CD4-positive, alpha-beta memory T cell (primary cell): Measurements from ENCODE around the gene PEX14. TPM values are rescaled to one million over a fixed set of nuclear protein-coding genes. Genes with fewer than 3 reads are reported as not detected.

Experiments used
- CTCF ChIA-PET: fragments of 350-600 bp; sonication (Branson Sonifier 250); formaldehyde crosslinking; loops from one replicate; lab custom pipeline; 2021; ENCODE audit warnings: inconsistent platforms; ENCODE audit not compliant: partially characterized antibody; lab: Charles Lee
- POLR2A ChIA-PET: fragments of 350-600 bp; sonication (Branson Sonifier 250); formaldehyde crosslinking; loops from one replicate; lab custom pipeline; 2021; ENCODE audit not compliant: partially characterized antibody; lab: Charles Lee
- DNase-seq, 5 donors: peaks; one replicate each; pipeline versions ENCODE4 v3.0.0 to v3.0.0-alpha.2; 2020 to 2022; ENCODE audit warnings: mixed read lengths in 1 of 5
- H3K27ac ChIP-seq: one replicate; pipeline ENCODE4 v1.7.0; 2013; ENCODE audit warnings: low read depth, low read length
- H3K27me3 ChIP-seq: 2 replicates; pipeline ENCODE4 v1.7.0; 2013; ENCODE audit warnings: mild to moderate bottlenecking, low read length, moderate library complexity; ENCODE audit not compliant: insufficient read depth
- H3K36me3 ChIP-seq: 2 replicates; pipeline ENCODE4 v1.7.0; 2013; ENCODE audit warnings: mild to moderate bottlenecking, low read length, moderate library complexity; ENCODE audit not compliant: insufficient read depth
- H3K4me1 ChIP-seq: 2 replicates; pipeline ENCODE4 v1.7.0; 2013; ENCODE audit warnings: mild to moderate bottlenecking, low read length, moderate library complexity; ENCODE audit not compliant: insufficient read depth
- H3K4me3 ChIP-seq, 2 donors: one replicate each; pipeline ENCODE4 v1.7.0; 2013; ENCODE audit warnings: low read length in 2 of 2, mild to moderate bottlenecking in 1 of 2
- H3K9me3 ChIP-seq, 2 donors: one replicate each; pipeline ENCODE4 v1.7.0; 2013; ENCODE audit warnings: low read length in 2 of 2, control low read depth in 1 of 2; ENCODE audit not compliant: control insufficient read depth in 1 of 2
- H3K27ac Mint-ChIP-seq, 7 donors: one replicate each; pipeline ENCODE4 v1.8.0; 2020 to 2021; ENCODE audit warnings: mixed read lengths in 7 of 7, mild to moderate bottlenecking in 6 of 7, inconsistent platforms in 3 of 7, moderate library complexity in 3 of 7
- H3K27me3 Mint-ChIP-seq, 2 donors: one replicate each; pipeline ENCODE4 v1.8.0; 2020 to 2021; ENCODE audit warnings: mixed read lengths in 2 of 2
- H3K36me3 Mint-ChIP-seq, 2 donors: one replicate each; pipeline ENCODE4 v1.8.0; 2020 to 2021; ENCODE audit warnings: mixed read lengths in 2 of 2, inconsistent platforms in 1 of 2, mild to moderate bottlenecking in 1 of 2
- H3K4me1 Mint-ChIP-seq, 4 donors: one replicate each; pipeline ENCODE4 v1.8.0; 2020 to 2021; ENCODE audit warnings: mixed read lengths in 4 of 4, mild to moderate bottlenecking in 1 of 4
- H3K4me3 Mint-ChIP-seq, 8 donors: one replicate each; pipeline ENCODE4 v1.8.0; 2020 to 2021; ENCODE audit warnings: mixed read lengths in 8 of 8, mild to moderate bottlenecking in 7 of 8, moderate library complexity in 6 of 8, inconsistent platforms in 3 of 8
- H3K9me3 Mint-ChIP-seq, 8 donors: one replicate each; pipeline ENCODE4 v1.8.0; 2020 to 2021; ENCODE audit warnings: mixed read lengths in 8 of 8, mild to moderate bottlenecking in 5 of 8, inconsistent platforms in 3 of 8, moderate library complexity in 1 of 8
- intact Hi-C: fragments of 100-400 bp; cut with micrococcal nuclease; formaldehyde crosslinking; loops from one replicate; pipeline ENCODE4 v1.15.1; 2023
- polyA plus RNA-seq, 2 donors: library from polyadenylated mRNA; unstranded; fragments of 300-500 nt; fragmentation: Illumina TruSeq; gene quantifications; one replicate each; pipeline ENCODE4 v1.2.3, GENCODE V29; 2021
- total RNA-seq, 2 experiments: library from RNA; stranded (reverse); gene quantifications; one replicate each; pipeline ENCODE4 v1.2.3, GENCODE V29; 2021

PEX14 gene
- total and polyA plus RNA-seq, 4 experiments from 2014 or later: 3.1 to 16.1 (median 9.9) TPM

DNA sequence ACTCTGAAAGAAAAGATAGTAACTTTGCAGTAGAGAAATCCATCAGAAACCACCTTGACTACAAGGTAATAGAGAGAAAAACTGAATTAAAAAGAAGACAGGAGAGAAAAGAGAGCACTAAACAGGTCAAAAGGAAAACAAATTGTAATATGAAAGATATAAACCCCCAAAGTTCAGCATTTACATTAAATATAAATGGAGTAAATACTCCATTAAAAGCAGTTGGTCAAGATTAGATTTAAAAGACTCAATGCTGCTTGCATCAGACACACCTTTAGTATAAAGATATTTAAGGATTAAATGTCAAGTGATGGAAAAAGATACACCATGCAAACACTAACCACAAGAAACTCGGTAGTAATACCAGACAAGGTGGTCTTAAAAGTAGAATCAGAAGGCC is 110.5 kb downstream of the PEX14 start:
- no peak overlapping the region for H3K4me3 Mint-ChIP-seq
- H3K9me3 Mint-ChIP-seq: no peaks in the 10 kb centered on the region
- no peak overlapping the region for H3K4me3 ChIP-seq
- DNase-seq: no peak
- POLR2A ChIA-PET: no interaction called here
- H3K36me3 Mint-ChIP-seq: peaks cover 0 to 7% of the 10 kb centered on the region in 2 donors
- no peaks in the 10 kb centered on the region for H3K36me3 ChIP-seq
- intact Hi-C loops: no loop called here
- H3K27ac ChIP-seq: no peak overlapping the region
- H3K4me1 ChIP-seq: no peaks in the 10 kb centered on the region
- H3K4me1 Mint-ChIP-seq: peaks cover 0 to 8% (median 1%) of the 10 kb centered on the region in 4 donors
- H3K27ac Mint-ChIP-seq: no peak overlapping the region
- no peaks in the 10 kb centered on the region for H3K9me3 ChIP-seq
- CTCF ChIA-PET: no interaction called here
- H3K27me3 ChIP-seq: no peaks in the 10 kb centered on the region
- no peaks in the 10 kb centered on the region for H3K27me3 Mint-ChIP-seq

GRCh38 chr1:10586125-10586524 is 111.4 kb downstream of the PEX14 start:
- Histone ChIP-seq H3K9me3 (no peaks in the 10 kb centered on the region), H3K36me3 (no peaks in the 10 kb centered on the region), H3K4me3 (no peak overlapping the region), H3K27me3 (no peaks in the 10 kb centered on the region), H3K27ac (no peak overlapping the region), H3K4me1 (no peaks in the 10 kb centered on the region)
- Mint-ChIP-seq H3K27ac (peak overlapping the region in 1 of 7 donors; percentile 33), H3K4me3 (no peak overlapping the region), H3K27me3 (no peaks in the 10 kb centered on the region), H3K4me1 (peaks cover 0 to 7% (median 1%) of the 10 kb centered on the region in 4 donors), H3K36me3 (peaks cover 0 to 7% of the 10 kb centered on the region in 2 donors), H3K9me3 (no peaks in the 10 kb centered on the region)
- CTCF ChIA-PET: interaction anchor here (0.7 kb wide), 1 partner anchor 254 kb away, joined by 3 read pairs; no protein-coding TSS in a partner anchor
- POLR2A ChIA-PET: no interaction called here
- no peak for DNase-seq
- intact Hi-C loops: no loop called here

DNA sequence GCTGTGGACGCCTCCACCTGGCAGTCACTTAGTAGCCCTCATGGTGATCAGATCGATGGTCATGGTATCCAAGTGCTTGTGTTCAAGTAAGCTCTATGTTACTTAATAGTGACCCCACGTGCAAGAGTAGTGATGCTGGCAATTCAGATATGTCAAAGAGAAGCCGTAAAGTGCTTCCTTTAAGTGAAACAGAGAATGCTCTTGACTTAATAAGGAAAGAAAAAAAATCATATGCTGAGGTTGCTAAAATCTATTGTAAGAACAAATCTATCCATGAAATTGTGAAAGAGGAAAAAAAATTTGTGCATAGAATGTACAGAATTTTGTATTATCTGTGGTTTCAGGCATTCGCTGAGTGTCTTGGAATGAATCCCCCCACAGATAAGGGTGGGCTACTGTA is 113.9 kb downstream of the PEX14 start:
- H3K27ac Mint-ChIP-seq: no peak overlapping the region
- no peak overlapping the region for H3K27ac ChIP-seq
- no peaks in the 10 kb centered on the region for H3K27me3 ChIP-seq
- H3K4me3 Mint-ChIP-seq: no peak overlapping the region
- no peaks in the 10 kb centered on the region for H3K9me3 ChIP-seq
- ChIA-PET POLR2A (no interaction called here), CTCF (interaction anchor here (0.7 kb wide), 1 partner anchor 81 kb away, joined by 3 read pairs; no protein-coding TSS in a partner anchor)
- H3K9me3 Mint-ChIP-seq: no peaks in the 10 kb centered on the region
- no peak for DNase-seq
- intact Hi-C loops: no loop called here
- H3K4me1 ChIP-seq: no peaks in the 10 kb centered on the region
- no peaks in the 10 kb centered on the region for H3K27me3 Mint-ChIP-seq
- peaks cover 0 to 8% (median 1%) of the 10 kb centered on the region in 4 donors for H3K4me1 Mint-ChIP-seq
- H3K36me3 Mint-ChIP-seq: peaks cover 0 to 7% of the 10 kb centered on the region in 2 donors
- no peaks in the 10 kb centered on the region for H3K36me3 ChIP-seq
- no peak overlapping the region for H3K4me3 ChIP-seq

DNA sequence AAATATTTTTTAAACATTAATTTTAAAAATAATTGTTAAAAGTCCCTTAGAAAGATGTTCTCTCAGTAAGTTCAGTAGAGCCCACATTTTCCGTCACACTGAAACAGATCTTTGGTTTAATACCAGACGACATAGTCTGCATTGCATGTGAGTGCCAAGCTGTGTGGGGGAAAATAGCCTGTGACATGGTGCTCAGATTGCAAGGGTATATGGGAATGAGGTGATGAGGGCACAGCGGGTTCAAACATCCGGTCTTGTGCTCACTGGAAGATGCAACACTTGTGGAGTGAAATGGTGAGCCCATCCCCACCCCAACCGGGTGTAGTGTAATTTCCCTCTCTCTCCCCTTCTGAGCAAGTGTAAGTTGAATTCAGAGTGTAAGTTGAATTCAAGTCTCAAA is 114.3 kb downstream of the PEX14 start:
- Histone ChIP-seq H3K4me1 (no peaks in the 10 kb centered on the region), H3K27ac (no peak overlapping the region), H3K4me3 (no peak overlapping the region), H3K27me3 (no peaks in the 10 kb centered on the region), H3K9me3 (no peaks in the 10 kb centered on the region), H3K36me3 (no peaks in the 10 kb centered on the region)
- intact Hi-C loops: no loop called here
- no peaks in the 10 kb centered on the region for H3K27me3 Mint-ChIP-seq
- ChIA-PET CTCF (interaction anchor here (0.7 kb wide), 1 partner anchor 81 kb away, joined by 3 read pairs; no protein-coding TSS in a partner anchor), POLR2A (no interaction called here)
- no peaks in the 10 kb centered on the region for H3K9me3 Mint-ChIP-seq
- no peak overlapping the region for H3K4me3 Mint-ChIP-seq
- peaks cover 0 to 7% of the 10 kb centered on the region in 2 donors for H3K36me3 Mint-ChIP-seq
- peaks cover 0 to 7% (median 1%) of the 10 kb centered on the region in 4 donors for H3K4me1 Mint-ChIP-seq
- no peak for DNase-seq
- no peak overlapping the region for H3K27ac Mint-ChIP-seq

- no peaks in the 10 kb centered on the region for H3K9me3 ChIP-seq
- no peaks in the 10 kb centered on the region for H3K36me3 ChIP-seq
- Mint-ChIP-seq H3K27me3 (no peaks in the 10 kb centered on the region), H3K27ac (peak overlapping the region in 1 of 7 donors; percentile 25), H3K9me3 (no peaks in the 10 kb centered on the region), H3K4me1 (peaks cover 0 to 5% (median 1%) of the 10 kb centered on the region in 4 donors), H3K4me3 (no peak overlapping the region), H3K36me3 (no peaks in the 10 kb centered on the region)
- no peaks in the 10 kb centered on the region for H3K4me1 ChIP-seq
- H3K27ac ChIP-seq: no peak overlapping the region
- no peak overlapping the region for H3K4me3 ChIP-seq
- DNase-seq: no peak
- no peaks in the 10 kb centered on the region for H3K27me3 ChIP-seq
- ChIA-PET CTCF (no interaction called here), POLR2A (no interaction called here)
- intact Hi-C loops: no loop called here
Observed at GRCh38 chr1:10591010-10591409, 116.3 kb downstream of the PEX14 start.

DNA sequence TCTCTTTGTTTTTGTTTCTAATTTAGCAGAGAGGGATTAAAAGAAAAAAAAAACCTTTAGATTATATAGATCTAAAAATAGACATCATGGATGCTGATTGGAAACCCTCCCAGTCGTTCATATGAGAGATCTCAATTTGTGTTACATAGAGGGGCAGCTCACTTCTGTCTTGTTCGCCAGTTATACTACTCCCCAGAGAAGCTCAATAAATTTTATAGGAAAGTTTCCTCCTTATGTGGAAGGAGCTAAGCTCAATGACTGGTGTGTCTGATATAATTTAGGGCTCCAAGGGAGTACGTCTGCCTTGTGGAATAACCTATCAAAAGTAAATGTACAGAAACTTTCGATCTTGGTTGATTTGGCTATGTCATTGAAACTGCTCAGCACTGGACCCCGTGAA is 117.6 kb downstream of the PEX14 start:
- no peaks in the 10 kb centered on the region for H3K9me3 Mint-ChIP-seq

DNA sequence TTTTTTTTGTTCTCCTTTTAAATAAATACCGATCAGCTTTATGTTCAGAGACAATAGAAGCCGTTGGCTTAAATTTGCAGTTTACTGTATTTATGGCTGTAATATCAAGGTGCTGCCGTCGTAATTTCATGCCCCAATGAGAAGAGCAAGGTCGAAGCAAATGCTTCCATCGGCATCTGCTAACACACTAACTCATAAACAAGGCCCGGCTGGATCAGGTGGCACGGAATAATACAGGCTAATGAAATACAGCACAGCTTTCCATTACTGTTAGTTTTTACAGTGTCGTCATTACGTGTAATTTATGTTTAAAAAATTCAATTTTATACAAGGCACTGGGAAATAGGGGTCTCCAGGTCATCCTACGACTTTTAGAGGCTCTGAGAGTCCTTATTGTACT is 119.0 kb downstream of the PEX14 start:
- H3K27ac ChIP-seq: no peak overlapping the region
- POLR2A ChIA-PET: no interaction called here
- H3K4me3 ChIP-seq: no peak overlapping the region
- H3K27me3 ChIP-seq: no peaks in the 10 kb centered on the region
- no peaks in the 10 kb centered on the region for H3K36me3 ChIP-seq
- CTCF ChIA-PET: interaction anchor here (0.5 to 1.6 kb wide), 3 partner anchors 15 to 1452 kb away, joined by 3 to 6 read pairs (median 5); no protein-coding TSS in a partner anchor
- no peaks in the 10 kb centered on the region for H3K9me3 Mint-ChIP-seq
- peaks cover 0 to 1% (median 0%) of the 10 kb centered on the region in 4 donors for H3K4me1 Mint-ChIP-seq
- H3K36me3 Mint-ChIP-seq: peaks cover 5 to 6% of the 10 kb centered on the region in 2 donors
- no peaks in the 10 kb centered on the region for H3K4me1 ChIP-seq
- no peak overlapping the region for H3K27ac Mint-ChIP-seq
- no peaks in the 10 kb centered on the region for H3K27me3 Mint-ChIP-seq
- H3K4me3 Mint-ChIP-seq: no peak overlapping the region
- no peaks in the 10 kb centered on the region for H3K9me3 ChIP-seq
- intact Hi-C loops: no loop called here
- DNase-seq: no peak

More for the DNA sequence above, 117.6 kb downstream of the PEX14 start:
- Mint-ChIP-seq H3K4me1 (peaks cover 0 to 1% (median 0%) of the 10 kb centered on the region in 4 donors), H3K4me3 (no peak overlapping the region), H3K27me3 (no peaks in the 10 kb centered on the region), H3K27ac (no peak overlapping the region), H3K36me3 (no peaks in the 10 kb centered on the region)
- POLR2A ChIA-PET: no interaction called here
- intact Hi-C loops: no loop called here
- no peaks in the 10 kb centered on the region for H3K36me3 ChIP-seq
- DNase-seq: no peak
- no peaks in the 10 kb centered on the region for H3K9me3 ChIP-seq
- no peaks in the 10 kb centered on the region for H3K27me3 ChIP-seq
- CTCF ChIA-PET: interaction anchor here (1.6 kb wide), 1 partner anchor 17 kb away, joined by 3 read pairs; no protein-coding TSS in a partner anchor
- no peak overlapping the region for H3K27ac ChIP-seq
- no peaks in the 10 kb centered on the region for H3K4me1 ChIP-seq
- H3K4me3 ChIP-seq: no peak overlapping the region
